Astrocyte (in vitro differentiated cells and primary cell): Measurements from ENCODE around the gene HPRT1. TPM values are rescaled to one million over a fixed set of nuclear protein-coding genes. Genes with fewer than 3 reads are reported as not detected.

Source experiments
- DNase-seq: peaks from one replicate; pipeline ENCODE4 v3.0.0-alpha.2; 2010; ENCODE audit warnings: low read depth
- FAIRE-seq: peaks from 2 replicates; lab custom pipeline; 2011; peaks lifted over from hg19 to GRCh38; lab: Jason Lieb, UNC
- H2AFZ ChIP-seq: 2 replicates; pipeline ENCODE4 v1.6.0; 2012; ENCODE audit warnings: low read depth, low read length, inconsistent platforms
- H3K27ac ChIP-seq: 2 replicates; pipeline ENCODE4 v1.5.1; 2011; ENCODE audit warnings: low read depth, low read length, inconsistent platforms
- H3K27me3 ChIP-seq: 2 replicates; pipeline ENCODE4 v1.6.0; 2011; ENCODE audit warnings: low read length, inconsistent platforms; ENCODE audit not compliant: insufficient read depth
- H3K36me3 ChIP-seq: 2 replicates; pipeline ENCODE4 v1.5.1; 2011; ENCODE audit warnings: low read length, inconsistent platforms; ENCODE audit not compliant: insufficient read depth
- H3K4me1 ChIP-seq: 2 replicates; pipeline ENCODE4 v1.5.1; 2011; ENCODE audit warnings: low read length, inconsistent platforms; ENCODE audit not compliant: insufficient read depth
- H3K4me2 ChIP-seq: 2 replicates; pipeline ENCODE4 v1.6.0; 2012; ENCODE audit warnings: low read length, inconsistent platforms
- H3K4me3 ChIP-seq: 2 replicates; pipeline ENCODE4 v1.5.1; 2011; ENCODE audit warnings: low read depth, mild to moderate bottlenecking, low read length, inconsistent platforms; ENCODE audit not compliant: insufficient read depth
- H3K79me2 ChIP-seq: 2 replicates; pipeline ENCODE4 v1.6.0; 2012; ENCODE audit warnings: mild to moderate bottlenecking, low read length, inconsistent platforms; ENCODE audit not compliant: insufficient read depth
- H3K9ac ChIP-seq: 2 replicates; pipeline ENCODE4 v1.6.0; 2012; ENCODE audit warnings: mild to moderate bottlenecking, low read length, inconsistent platforms
- H3K9me3 ChIP-seq: 2 replicates; pipeline ENCODE4 v1.5.1; 2012; ENCODE audit warnings: low read depth, mild to moderate bottlenecking, low read length, inconsistent platforms; ENCODE audit not compliant: insufficient read depth
- H4K20me1 ChIP-seq: 2 replicates; pipeline ENCODE4 v1.6.0; 2012; ENCODE audit warnings: low read length, inconsistent platforms; ENCODE audit not compliant: insufficient read depth
- H3K27ac Mint-ChIP-seq: one replicate; pipeline ENCODE4 v1.8.0; 2021; ENCODE audit warnings: mild to moderate bottlenecking, mixed read lengths; ENCODE audit not compliant: unreplicated experiment
- H3K27me3 Mint-ChIP-seq: one replicate; pipeline ENCODE4 v1.8.0; 2021; ENCODE audit warnings: low read depth, mixed read lengths; ENCODE audit not compliant: unreplicated experiment
- H3K36me3 Mint-ChIP-seq: one replicate; pipeline ENCODE4 v1.8.0; 2021; ENCODE audit warnings: low read depth, mixed read lengths; ENCODE audit not compliant: unreplicated experiment
- H3K4me1 Mint-ChIP-seq: one replicate; pipeline ENCODE4 v1.8.0; 2021; ENCODE audit warnings: low read depth, mixed read lengths; ENCODE audit not compliant: unreplicated experiment
- H3K4me3 Mint-ChIP-seq: one replicate; pipeline ENCODE4 v1.8.0; 2021; ENCODE audit warnings: mild to moderate bottlenecking, moderate library complexity, mixed read lengths; ENCODE audit not compliant: unreplicated experiment
- H3K9me3 Mint-ChIP-seq: one replicate; pipeline ENCODE4 v1.8.0; 2021; ENCODE audit warnings: mild to moderate bottlenecking, mixed read lengths; ENCODE audit not compliant: unreplicated experiment
- EZH2 ChIP-seq: IDR thresholded peaks from 2 replicates; pipeline ENCODE4 v1.6.1; 2012; ENCODE audit warnings: mild to moderate bottlenecking, low read length, inconsistent platforms; ENCODE audit not compliant: insufficient read depth
- total RNA-seq: library from RNA; stranded (reverse); gene quantifications from 2 replicates; pipeline ENCODE4 v1.2.1, GENCODE V29; 2021
- TF ChIP-seq, protein P1 (sequence below): IDR thresholded peaks from 2 replicates; pipeline ENCODE4 v1.5.1; 2011; ENCODE audit warnings: low read depth, mild to moderate bottlenecking, inconsistent platforms, low read length, moderate library complexity; ENCODE audit not compliant: insufficient read depth

The HPRT1 gene
- total RNA-seq, 1 donor from 2014 or later = 20.2 TPM

DNA sequence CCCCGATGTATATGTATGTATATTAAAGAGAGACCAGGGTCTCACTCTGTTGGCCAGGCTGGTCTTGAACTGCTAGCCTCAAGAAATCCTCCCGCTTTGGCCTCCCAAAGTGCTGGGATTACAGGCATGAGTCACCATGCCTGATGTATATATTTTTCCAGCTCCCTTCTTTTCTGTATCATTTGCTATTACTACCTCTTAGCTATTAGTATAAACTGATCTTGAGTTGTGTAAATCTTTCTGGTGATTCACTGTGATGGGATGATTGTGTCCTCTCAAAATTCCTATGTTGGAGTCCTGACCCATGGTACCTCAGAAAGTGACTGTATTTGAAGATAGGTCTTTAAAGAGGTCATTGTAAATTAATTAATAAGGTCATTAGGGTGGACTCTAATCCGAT lies 53.1 kb downstream of the HPRT1 start:
- Histone ChIP-seq H3K9me3 (no peaks in the 10 kb centered on the region), H3K4me2 (peak overlapping the region; percentile 63), H2AFZ (no peak overlapping the region), H4K20me1 (no peaks in the 10 kb centered on the region), H3K79me2 (no peaks in the 10 kb centered on the region), H3K4me3 (no peak overlapping the region), H3K27ac (peak overlapping the region; percentile 91), H3K27me3 (no peaks in the 10 kb centered on the region), H3K36me3 (no peaks in the 10 kb centered on the region), H3K9ac (peak overlapping the region; percentile 70), H3K4me1 (peaks cover 10% of the 10 kb centered on the region)
- H3K36me3 Mint-ChIP-seq = no peaks in the 10 kb centered on the region
- DNase-seq (no peak), FAIRE-seq (no peak)
- peak overlapping the region; percentile 96 for H3K27ac Mint-ChIP-seq
- H3K4me1 Mint-ChIP-seq = peaks cover 11% of the 10 kb centered on the region
- H3K9me3 Mint-ChIP-seq = no peaks in the 10 kb centered on the region
- TF ChIP-seq EZH2 = no peak
- TF ChIP-seq, protein P1, sequence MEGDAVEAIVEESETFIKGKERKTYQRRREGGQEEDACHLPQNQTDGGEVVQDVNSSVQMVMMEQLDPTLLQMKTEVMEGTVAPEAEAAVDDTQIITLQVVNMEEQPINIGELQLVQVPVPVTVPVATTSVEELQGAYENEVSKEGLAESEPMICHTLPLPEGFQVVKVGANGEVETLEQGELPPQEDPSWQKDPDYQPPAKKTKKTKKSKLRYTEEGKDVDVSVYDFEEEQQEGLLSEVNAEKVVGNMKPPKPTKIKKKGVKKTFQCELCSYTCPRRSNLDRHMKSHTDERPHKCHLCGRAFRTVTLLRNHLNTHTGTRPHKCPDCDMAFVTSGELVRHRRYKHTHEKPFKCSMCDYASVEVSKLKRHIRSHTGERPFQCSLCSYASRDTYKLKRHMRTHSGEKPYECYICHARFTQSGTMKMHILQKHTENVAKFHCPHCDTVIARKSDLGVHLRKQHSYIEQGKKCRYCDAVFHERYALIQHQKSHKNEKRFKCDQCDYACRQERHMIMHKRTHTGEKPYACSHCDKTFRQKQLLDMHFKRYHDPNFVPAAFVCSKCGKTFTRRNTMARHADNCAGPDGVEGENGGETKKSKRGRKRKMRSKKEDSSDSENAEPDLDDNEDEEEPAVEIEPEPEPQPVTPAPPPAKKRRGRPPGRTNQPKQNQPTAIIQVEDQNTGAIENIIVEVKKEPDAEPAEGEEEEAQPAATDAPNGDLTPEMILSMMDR = no peak
- no peak overlapping the region for H3K4me3 Mint-ChIP-seq
- H3K27me3 Mint-ChIP-seq = no peaks in the 10 kb centered on the region

DNA sequence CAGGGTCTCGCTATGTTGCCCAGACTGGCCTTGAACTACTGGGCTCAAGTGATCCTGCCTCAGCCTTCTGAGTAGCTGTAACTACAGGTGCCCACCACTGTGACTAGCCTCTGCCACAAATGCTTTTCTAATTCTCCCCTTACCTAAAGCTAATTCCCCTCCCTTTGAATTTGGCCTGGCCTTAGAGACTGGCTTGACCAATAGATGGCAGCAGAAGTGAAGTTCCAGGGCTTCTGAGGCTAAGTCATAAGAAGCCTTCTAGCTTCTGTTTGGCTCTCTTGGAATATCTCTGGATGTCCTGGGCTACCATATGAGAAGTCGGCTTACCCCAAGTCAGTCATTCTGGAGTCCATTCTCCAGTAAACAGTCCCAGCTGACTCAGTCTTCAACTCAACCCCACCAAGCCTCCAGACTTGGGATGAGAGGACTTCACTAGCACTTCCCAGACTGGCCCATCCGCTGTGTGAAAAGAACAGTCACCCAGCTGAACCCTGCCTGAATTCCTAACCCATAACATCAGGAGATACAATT lies 61.0 kb downstream of the HPRT1 start:
- Histone ChIP-seq H2AFZ (no peak overlapping the region), H3K4me3 (no peak overlapping the region), H3K27ac (no peak overlapping the region), H3K79me2 (no peaks in the 10 kb centered on the region), H4K20me1 (no peaks in the 10 kb centered on the region), H3K9ac (no peak overlapping the region), H3K36me3 (no peaks in the 10 kb centered on the region), H3K4me2 (peak overlapping the region; percentile 3), H3K4me1 (peaks cover 3% of the 10 kb centered on the region), H3K9me3 (no peaks in the 10 kb centered on the region), H3K27me3 (no peaks in the 10 kb centered on the region)
- FAIRE-seq (peak; percentile 67), DNase-seq (peak; percentile 41)
- Mint-ChIP-seq H3K4me3 (no peak overlapping the region), H3K4me1 (no peaks in the 10 kb centered on the region), H3K36me3 (no peaks in the 10 kb centered on the region), H3K27me3 (no peaks in the 10 kb centered on the region), H3K9me3 (no peaks in the 10 kb centered on the region), H3K27ac (peak overlapping the region; percentile 58)
- TF ChIP-seq, protein P1 = peak; percentile 55
- no peak for TF ChIP-seq EZH2

DNA sequence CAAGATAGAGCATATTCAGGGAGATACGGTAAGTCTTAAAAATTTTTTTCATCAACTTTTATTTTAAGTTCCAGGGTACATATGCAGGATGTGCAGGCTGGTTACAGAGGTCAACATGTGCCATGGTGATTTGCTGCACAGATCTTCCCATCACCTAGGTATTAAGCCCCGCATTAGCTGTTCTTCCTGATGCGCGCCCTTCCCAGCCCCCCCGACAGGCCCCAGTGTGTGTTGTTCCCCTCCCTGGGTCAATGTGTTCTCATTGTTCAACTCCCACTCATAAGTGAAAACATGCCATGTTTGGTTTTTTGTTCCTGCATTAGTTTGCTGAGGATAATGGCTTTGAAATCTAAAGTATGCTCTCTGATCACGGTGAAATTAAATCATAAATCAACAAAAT lies 64.2 kb downstream of the HPRT1 start:
- H3K9me3 ChIP-seq = no peaks in the 10 kb centered on the region
- no peaks in the 10 kb centered on the region for H3K27me3 Mint-ChIP-seq
- no peaks in the 10 kb centered on the region for H3K36me3 ChIP-seq

More for the DNA sequence above, 64.2 kb downstream of the HPRT1 start:
- no peak overlapping the region for H3K4me3 ChIP-seq
- Mint-ChIP-seq H3K4me3 (no peak overlapping the region), H3K27ac (no peak overlapping the region), H3K9me3 (no peaks in the 10 kb centered on the region), H3K36me3 (no peaks in the 10 kb centered on the region), H3K4me1 (peaks cover 12% of the 10 kb centered on the region)
- no peaks in the 10 kb centered on the region for H4K20me1 ChIP-seq
- DNase-seq = no peak
- no peaks in the 10 kb centered on the region for H3K27me3 ChIP-seq
- no peak overlapping the region for H3K9ac ChIP-seq
- TF ChIP-seq, protein P1 = no peak
- TF ChIP-seq EZH2 = no peak
- H3K4me2 ChIP-seq = no peak overlapping the region
- FAIRE-seq = no peak
- H2AFZ ChIP-seq = no peak overlapping the region
- no peak overlapping the region for H3K27ac ChIP-seq
- no peaks in the 10 kb centered on the region for H3K79me2 ChIP-seq
- H3K4me1 ChIP-seq = peaks cover 8% of the 10 kb centered on the region
